ENCODE results near the gene TCF7L2.

TCF7L2 gene

DNA sequence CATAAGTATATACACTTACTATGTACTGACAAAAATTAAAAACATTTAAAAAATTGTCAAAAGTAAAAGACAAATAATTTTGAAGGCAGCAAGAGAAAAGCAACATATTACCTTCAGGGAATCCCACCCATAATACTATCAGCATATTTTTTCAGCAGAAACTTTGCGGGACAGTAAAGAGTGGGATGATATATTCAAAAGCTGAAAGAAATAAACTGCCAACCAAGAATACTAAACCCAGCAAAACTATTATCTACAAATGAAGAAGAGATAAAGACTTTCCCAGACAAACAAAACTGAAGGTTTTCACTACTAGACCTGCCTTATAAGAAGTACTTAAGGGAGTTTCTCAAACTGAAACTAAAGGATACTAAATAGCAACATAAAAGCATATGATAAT, 257.9 kb downstream of the TCF7L2 start:
- DNase-seq, result no peak

DNA sequence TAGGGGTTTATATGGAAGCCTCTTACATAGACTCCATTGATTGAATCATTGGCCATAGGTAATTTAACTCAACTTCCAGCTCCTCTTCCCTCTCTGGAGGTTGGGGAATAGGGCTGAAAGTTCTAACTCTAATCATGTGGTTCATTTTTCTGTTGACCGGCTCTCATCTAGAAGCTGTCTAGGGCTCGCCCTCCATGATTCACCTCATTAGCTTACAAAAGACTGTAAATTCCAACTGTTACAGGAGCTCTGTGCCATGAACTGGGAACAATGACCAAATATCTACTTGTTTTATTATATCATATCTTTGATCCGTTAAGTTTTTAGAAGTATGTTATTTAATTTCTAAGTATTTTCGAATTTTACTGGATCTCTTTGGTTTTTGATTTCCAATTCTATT, 263.0 kb downstream of the TCF7L2 start:
- no peak for DNase-seq

DNA sequence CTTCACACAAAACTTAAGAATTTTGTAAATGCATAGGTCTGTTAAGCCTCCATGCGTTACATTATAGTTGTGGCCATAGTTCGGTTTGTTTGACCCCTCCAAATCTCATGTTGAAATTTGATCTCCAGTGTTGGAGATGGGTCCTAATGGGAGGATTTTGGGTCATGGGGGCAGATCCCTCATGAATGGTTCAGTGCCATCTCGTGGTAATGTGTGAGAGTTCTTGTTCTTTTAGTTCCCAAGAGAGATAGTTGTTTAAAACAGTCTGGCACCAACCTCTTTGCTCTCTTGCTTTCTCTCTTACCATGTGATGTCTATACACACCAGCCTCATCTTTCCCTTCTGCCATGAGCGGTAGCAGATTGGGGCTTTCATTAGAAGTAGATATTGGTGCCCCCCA, 264.3 kb downstream of the TCF7L2 start:
- DNase-seq, result no peak

DNA sequence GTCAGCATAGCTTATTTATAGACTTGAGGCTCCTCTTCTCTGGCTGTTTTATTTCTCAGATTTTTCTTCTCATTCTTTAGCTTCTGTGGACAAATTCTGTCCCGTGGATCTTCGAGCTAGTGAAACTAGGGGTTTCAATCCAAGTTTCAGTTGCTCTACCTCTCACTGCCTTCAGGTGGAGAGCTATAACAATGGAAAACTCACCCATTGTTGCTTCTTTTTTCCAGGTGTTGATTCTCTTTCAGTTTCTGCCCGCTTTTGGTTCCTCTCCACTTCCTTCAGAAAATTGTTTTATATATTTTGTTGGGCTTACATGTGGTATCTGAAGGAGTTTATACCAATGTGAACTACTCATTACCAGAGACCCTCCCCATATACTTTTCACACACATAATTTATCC, 266.1 kb downstream of the TCF7L2 start:
- no peak for DNase-seq

All from activated CD4-positive, alpha-beta T cell treated with anti-CD3 and anti-CD28 coated beads for 4 hours (primary cell).